Pons (tissue), 1 donor: Measurements from ENCODE around the gene KIF21B.

ENCODE experiments used
- DNase-seq: peaks from one replicate; pipeline ENCODE4 v3.0.0-alpha.2; 2016; ENCODE audit warnings: low spot score

The KIF21B gene, protein sequence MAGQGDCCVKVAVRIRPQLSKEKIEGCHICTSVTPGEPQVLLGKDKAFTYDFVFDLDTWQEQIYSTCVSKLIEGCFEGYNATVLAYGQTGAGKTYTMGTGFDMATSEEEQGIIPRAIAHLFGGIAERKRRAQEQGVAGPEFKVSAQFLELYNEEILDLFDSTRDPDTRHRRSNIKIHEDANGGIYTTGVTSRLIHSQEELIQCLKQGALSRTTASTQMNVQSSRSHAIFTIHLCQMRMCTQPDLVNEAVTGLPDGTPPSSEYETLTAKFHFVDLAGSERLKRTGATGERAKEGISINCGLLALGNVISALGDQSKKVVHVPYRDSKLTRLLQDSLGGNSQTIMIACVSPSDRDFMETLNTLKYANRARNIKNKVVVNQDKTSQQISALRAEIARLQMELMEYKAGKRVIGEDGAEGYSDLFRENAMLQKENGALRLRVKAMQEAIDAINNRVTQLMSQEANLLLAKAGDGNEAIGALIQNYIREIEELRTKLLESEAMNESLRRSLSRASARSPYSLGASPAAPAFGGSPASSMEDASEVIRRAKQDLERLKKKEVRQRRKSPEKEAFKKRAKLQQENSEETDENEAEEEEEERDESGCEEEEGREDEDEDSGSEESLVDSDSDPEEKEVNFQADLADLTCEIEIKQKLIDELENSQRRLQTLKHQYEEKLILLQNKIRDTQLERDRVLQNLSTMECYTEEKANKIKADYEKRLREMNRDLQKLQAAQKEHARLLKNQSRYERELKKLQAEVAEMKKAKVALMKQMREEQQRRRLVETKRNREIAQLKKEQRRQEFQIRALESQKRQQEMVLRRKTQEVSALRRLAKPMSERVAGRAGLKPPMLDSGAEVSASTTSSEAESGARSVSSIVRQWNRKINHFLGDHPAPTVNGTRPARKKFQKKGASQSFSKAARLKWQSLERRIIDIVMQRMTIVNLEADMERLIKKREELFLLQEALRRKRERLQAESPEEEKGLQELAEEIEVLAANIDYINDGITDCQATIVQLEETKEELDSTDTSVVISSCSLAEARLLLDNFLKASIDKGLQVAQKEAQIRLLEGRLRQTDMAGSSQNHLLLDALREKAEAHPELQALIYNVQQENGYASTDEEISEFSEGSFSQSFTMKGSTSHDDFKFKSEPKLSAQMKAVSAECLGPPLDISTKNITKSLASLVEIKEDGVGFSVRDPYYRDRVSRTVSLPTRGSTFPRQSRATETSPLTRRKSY (N-terminal part only)

DNA sequence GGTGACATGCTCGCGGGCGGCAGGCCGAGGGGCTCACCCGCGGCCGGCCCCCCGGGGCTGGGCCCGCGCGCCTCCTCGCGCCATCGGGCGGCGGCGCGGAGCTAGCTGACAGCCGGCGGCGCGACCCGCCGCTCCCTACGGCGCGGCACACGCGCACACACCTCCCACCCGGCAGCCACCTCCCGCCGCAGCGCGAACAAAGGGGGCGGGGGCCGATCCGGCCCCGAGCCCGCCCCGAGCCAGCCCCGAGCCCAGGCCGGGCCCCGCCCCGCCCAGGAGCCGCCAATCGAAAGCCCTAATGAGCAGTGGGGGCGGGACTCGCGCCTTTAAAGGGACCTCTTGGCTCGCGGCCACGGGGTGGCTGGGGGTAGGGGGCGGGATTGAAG, at the start of gene KIF21B:
TSS of gene KIF21B (minus strand) at position 198 of the 386 bp plus-strand sequence. CDS start 331 bp downstream, outside the sequence.
- peak; percentile 68 for DNase-seq

DNA sequence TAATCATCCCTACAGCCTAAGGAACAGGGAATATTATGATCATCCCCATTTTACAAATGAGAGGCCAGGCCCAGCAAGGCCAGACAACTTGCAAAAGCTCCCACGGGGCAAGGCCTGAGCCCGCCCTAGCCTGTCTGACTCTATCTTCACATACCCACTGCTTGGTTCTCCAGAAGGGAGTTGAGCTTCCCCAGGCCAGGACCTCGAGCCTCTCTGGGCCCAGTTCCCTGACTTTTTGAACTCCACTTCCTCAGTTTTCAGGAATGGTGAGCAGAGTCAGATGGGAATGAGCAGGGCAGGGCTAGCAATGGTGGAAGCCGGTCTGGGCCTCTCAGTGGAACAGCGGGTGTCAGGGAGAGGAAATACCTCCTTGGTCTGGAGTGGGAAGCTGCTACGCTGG, 49.4 kb upstream of the KIF21B start:
- no peak for DNase-seq

DNA sequence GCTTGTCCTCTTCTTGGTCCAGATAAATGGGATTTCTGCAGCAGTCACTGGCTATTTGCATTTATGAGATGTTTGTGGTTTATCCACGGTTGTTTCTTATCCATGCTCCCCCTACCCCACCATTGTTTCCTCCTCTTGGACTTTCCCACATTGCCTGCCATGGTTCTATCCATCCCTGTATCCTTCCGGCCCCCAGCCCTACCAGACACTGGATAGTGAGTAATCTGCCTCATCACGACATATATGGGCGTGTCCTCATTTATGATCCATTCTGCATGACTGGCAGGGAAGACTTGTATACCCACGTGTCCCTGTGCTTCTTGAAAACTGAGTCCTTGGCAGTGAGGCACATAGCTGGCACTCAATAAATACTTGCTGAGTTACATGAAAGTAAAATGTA, 48.6 kb upstream of the KIF21B start:
- no peak for DNase-seq

DNA sequence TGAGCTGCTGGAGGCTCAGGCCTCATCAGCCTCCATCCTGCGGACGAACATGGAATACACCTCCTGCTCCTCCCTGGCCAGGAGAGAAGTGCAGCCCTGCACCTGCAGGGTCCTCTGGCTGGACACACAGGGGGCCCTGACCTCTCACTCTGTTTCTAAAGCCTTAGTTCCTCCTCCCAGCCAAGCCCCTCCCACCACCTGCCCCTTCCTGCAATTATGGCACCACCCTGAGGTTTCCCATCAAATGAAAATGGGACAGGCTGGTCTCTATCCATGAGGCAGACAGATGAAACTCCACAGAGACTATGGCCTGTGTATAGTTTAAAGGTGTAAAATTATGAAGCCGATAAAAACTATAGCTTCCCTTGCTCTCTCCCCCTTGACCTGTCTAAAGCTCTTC, 46.1 kb upstream of the KIF21B start:
- DNase-seq, result no peak

DNA sequence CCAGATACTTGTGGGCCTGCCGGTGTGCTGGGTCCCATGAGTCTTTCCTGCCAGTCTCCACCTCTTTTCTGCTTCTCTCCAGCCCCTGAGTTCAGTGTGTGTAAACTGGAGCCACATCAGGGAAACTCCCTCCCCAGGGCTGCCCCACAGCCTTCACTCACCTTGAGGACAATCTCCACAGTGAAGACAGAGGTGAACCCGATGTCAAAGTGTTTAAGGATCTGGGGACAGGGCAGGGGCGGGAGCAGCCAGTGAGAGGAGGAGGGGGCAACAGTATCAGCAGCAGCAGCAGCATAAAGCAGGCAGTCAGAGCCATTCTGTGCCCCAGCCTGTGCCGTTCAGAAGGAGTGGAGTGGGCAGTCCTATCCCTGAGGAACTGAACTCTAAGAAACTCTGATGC, 45.5 kb upstream of the KIF21B start:
- no peak for DNase-seq

DNA sequence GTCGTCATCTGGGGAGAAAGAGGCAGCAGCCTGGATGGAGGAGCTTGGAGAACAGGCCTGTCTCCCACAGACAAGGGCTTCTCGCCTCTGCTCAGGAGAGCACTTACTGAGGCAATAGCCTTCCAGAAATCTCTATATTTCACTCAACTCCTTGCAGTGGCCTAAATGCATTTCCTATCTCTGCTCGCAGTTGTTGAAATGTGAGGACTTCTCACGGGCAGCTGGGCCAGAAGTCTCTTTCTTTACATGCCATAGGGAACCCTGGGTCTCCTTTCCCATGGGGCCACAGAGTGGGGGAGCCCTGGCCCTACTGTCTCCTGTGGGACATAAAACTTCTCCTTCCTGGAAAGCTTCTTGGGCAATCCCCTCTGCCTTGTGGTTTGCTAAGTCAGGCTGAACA, 43.5 kb upstream of the KIF21B start:
- no peak for DNase-seq

DNA sequence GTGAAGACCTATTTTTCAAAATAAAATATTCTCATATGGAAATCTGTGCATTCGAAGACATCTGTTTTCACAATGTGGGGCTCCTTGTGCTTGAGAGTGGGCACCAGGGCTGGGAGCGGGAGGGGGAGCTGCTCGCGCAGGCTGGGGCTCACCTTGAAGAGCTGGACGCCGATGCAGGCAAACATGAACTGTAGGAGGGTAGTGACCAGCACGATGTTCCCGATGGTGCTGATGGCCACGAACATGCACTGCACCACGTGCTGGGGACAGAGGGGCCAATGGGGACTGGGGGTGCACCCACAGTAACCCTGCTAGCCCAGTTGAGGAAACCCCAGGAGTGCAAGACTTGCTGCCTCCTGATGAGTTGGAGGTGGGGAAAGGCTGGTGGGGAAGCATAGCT, 42.2 kb upstream of the KIF21B start:
- no peak for DNase-seq

DNA sequence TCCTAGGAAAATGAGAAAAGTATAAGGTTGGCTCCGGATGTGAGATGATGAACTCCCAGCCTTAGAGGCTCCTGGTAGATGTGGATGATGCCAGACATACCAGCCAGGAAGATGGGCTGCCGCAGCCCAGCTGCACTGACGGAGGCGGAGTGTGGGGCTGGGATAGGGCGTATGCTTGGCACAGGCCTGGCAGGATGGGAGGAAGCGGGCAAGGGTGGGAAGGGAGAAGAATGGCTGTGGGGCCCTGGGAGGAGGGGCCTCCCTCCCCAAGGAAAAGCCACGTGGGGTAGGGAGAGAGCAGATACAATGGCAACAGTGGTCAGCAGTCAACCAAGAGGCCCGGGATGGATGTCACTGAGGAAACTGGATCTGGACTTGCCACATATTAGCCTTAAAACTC, 41.3 kb upstream of the KIF21B start:
- DNase-seq, result no peak

DNA sequence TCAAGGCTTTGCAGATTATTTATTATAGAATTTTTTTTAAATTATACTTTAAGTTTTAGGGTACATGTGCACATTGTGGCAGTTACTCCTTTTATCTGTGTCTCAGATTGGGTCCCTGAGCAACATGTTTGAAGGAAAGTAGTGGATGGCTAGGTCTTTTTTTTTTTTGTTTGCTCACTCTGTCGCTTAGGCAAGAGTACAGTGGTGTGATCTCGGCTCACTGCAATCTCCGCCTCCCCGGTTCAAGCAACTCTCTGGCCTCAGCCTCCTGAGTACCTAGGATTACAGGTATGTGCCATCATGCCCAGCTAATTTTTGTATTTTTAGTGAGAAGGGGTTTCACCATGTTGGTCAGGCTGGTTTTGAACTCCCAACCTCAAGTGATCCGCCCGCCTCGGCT, 39.6 kb upstream of the KIF21B start:
- DNase-seq, result no peak

DNA sequence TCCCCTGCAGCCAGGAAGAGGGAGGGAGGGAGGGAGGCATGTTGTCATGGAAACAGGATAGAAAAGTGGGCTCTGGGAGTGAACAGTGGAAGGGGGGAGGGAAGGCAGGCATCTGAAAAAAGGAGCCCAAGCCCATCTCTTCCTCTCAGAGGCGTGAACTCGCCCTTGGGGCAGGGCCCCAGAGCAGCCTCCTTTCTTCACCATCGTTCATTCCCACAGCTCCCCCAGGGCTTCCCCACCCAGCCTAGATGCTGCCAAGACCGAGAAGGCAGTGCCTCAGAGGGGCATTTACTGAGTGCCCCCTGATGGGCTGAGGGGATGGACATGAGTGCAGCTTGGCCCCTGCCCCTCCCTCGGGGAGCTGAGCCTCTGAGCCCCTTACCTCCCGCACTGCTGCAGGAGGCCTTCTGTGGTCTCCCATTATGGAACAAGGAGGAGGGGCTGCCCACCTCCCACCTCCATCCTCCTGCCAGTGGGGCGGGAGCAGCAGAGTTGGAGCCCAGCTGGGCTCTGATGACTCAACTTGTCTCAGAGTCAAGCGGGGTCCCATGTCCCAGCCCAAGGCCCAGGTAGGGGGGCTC, 39.1 kb upstream of the KIF21B start:
- DNase-seq, result no peak

DNA sequence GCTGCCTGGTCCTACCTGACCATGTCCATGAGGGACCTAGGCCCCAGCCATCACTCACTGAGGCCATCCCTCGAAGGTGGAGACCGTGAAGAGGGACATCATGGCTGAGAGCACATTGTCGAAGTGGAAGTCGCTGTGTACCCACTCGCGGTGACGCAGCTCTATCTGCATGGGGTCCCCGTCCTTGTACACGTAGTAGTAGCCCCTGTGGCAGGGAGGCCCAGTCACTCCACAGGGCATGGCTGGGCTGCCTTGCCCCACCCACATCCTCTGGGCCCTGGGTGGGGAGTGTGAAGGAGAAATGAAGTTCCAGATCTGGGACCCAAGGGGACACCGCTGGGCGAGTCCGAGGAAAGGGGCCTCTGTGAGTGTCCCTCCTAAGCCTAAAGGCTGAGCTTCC, 38.4 kb upstream of the KIF21B start:
- no peak for DNase-seq

DNA sequence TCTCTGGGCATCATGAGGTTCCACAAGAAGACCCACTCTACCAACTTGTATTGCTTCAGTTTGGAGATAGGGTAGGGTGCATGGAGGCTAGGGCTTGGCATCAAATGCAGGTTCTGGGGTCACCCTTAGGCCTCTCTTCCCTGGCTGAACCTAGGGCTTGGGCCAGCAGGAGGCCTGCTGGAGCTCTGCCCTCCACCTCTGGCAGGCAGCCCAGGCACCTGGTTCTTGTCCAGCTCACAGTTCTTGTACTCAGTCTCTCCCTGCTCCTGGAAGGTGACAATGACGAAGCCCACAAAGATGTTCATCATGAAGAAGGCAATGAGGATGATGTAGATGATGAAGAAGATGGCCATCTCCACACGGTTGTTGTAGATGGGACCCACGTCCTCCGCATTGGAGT, 37.5 kb upstream of the KIF21B start:
- no peak for DNase-seq

DNA sequence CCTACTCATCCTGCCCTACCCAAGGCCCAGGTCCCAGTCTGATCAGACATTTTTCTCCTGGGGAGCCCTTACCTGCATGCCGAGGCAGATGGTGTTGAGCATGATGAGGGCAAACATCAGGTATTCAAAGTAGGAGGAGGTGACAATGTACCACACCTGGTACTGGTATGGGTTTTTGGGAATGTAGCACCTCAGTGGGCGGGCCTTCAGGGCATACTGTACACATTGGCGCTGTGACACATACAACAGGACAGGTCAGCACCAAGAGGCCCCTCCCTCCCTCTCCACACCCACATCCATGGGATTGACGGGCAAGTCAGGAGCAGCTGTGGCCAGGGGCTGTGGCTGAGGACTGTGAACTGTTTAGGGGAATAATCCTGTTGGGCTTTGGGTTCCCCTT, 37.1 kb upstream of the KIF21B start:
- DNase-seq, result no peak

DNA sequence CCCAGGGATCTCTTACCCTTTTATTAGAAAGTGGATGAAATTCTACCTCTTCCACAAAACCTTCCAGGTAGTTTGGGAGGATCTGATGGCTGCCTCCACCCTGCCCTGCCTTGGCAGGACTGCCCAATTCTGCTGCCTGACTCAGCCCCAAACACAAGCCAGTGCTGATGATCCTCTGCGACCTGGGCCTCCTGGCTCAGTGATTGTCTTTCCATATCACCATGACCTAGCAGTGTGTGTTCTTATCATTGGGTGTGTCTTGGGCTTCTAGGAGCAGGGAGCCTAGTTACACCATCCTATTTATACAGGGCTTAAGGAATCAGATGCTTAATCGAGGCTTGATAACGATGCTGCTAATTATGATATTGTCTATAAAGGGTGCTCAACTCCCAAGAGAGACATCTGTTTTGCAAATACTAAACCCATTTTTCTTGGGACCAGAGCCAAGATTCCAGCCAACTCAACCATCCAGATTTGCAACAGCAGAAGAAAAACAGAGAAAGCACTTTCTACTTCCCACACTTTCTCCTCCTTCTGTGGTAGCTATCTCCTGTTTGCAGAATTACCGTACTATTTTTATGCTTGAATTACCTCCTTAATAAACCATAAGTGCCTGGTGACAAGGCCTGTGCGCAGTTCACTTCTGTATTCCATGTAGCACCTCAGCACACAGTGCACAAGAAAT, 36.5 kb upstream of the KIF21B start:
- no peak for DNase-seq

DNA sequence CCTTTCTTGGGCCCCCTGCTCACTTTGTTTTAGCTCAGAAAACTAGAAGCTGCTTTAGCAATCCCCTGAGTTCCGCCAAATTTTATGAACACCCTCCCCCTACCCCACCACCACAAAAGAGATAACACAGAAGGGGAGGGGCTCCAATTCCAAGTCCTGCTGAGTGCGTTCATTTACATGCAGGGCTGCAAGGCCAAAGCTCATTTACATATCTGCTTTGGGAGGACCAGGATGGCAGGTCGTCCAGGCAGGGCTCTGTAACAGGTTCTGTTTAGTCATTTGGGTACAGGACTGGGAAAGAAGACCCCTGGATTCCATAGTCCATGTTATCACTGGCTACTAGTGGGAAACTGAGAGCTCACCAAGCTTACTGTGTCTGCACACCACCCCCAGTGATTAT, 35.9 kb upstream of the KIF21B start:
- no peak for DNase-seq

DNA sequence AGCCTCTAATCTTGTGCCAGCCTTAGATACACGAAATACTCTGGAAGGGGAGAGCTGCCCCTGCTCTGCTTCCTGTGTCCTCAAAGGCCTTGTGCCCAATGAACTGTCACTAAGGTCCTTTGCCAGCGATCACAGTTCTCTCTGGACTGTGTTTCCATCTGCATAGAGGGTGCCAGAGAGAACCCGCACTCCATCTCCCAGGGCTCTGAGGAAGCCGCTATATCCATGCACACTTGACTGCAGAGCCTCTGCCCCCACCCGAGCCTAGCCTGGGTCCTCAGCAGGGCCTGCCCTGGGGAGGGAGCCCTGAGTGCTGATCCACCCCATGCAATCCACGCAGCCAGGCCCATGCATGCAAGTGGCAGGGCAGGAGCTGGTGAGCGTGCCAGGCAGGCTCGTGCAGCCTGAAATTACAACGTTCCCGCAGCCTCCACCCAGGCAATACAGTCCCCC, 30.6 kb upstream of the KIF21B start:
- DNase-seq, result no peak

DNA sequence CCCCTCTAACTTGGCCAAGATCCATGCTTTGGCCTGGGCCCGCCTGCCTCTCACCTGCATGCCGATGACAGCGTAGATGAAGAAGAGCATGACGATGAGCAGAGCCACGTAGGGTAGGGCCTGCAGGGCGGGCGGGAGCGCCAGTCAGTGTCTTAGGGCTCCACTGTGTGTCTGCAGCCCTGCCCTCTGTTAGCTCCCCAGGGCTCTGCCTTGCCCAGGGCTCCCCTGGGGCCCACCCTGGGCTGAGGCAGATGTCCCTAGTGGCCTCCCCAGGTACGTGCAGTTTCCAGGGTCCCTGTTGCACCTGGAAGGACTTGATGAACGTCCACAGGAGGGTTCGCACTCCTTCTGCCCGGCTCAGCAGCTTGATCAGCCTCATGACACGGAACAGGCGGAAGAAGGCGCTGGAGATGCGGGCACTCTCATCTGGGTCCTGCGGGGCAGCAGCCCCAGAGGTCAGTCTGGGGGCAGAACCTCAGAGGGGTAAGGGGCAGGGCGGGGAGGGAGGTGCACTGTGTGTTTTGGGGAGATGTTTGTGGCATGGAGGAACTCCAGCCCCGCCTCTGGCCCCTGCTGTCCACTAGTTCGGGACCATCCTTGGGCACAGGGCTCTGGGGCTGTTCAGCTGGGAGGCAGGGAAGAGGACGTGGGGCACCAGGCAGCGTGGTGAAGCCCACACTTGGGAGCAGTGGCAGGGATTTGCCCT, 29.8 kb upstream of the KIF21B start:
- DNase-seq, result no peak

DNA sequence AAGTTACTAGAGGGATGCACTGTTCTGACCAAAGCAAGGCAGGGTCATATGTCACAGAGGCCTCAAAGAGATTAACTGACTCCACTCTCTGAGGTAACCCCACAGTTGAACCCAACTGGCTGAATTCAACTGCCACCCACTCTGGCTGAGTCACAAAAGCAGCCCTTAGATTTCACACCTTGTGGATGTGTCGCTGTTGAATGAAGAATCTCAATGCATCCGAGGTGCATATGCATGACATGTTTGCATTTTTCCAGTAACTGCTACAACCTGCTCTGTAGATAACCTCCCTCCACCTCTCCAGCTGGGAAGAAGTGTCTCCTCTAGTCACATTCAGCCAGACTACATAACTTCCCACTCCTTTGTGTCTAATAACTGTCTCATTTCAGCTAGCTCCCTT, 27.9 kb upstream of the KIF21B start:
- no peak for DNase-seq

DNA sequence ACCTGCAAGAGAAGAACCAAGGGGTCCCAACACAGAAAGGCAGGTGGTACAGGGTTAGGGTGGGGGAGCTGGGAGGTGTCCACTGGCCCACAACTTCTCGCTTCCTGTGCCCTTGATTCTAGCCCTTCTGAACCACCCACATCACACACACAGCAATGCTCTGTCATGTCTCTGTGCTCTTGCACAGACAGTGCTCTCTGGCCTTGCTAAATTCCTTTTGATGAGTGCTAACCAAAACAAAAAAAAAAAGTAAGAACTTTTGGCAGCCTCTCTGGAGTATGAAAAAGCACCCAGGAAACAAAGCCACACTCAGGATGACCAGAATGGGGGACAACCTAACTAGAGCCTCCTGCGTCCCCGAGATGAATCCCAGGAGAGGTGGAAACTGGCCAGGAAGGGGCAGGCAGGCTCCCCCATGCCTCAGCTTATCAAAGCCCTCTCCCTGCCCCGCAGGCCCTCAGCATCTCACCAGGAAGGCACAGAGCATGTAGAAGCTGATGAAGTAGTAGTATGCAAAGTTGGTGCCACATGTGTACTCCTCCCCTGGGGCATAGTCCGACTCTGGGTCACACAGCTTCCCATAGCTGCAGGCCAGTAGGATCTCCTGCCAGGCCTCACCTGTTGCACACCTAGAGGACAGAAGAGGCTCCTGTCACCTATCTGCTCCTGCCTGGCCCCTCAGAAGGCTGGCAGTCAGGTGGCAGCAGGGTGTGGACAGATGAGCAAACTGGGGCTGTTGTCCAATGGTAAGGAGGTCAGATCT, 27.2 kb upstream of the KIF21B start:
- no peak for DNase-seq

DNA sequence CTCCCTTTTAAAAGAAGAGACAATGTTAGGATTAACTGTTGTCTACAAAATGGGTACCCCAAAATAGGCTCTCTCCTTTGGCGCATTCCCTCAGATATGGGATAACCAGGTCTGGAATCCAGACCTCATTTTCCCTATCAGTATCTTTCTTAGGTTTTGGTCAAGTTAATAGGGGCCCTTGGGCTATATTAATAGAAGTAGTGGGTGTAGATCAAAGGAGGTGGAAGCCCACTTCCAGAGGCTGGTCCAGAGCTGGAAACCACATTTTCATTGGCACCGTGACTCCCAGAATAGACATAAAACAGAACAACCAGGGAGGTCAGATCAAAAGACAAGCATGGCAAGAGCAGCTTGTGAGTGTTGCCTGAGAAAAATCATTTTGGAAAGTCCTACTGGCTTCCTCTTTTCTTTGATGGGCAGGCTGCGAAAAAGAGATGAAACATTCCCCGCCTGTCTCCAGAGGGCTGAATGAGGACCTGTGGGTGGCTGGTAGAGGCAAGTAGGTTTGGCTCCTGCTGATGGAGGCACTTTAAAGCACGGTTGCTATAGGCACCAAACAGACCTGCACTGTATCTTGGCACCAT, 25.8 kb upstream of the KIF21B start:
- DNase-seq, result no peak
